GM13976 (cell line): ENCODE data around the gene HTR1D.

Experiments used
- DNase-seq: peaks from one replicate; pipeline ENCODE4 v3.0.0; 2012; ENCODE audit warnings: low spot score
- CTCF ChIP-seq: IDR thresholded peaks from 2 replicates; pipeline ENCODE4 v1.5.1; 2012; ENCODE audit warnings: borderline replicate concordance, mild to moderate bottlenecking; ENCODE audit not compliant: insufficient read depth; ENCODE audit errors: extremely low read depth, missing control alignments, control extremely low read depth
- in situ Hi-C: fragments of 300-500 bp; cut with MboI; formaldehyde crosslinking; loops from one replicate; pipeline ENCODE4 v1.12.0; 2022; ENCODE audit warnings: low sequenced_read_pairs, mixed read lengths, inconsistent platforms; ENCODE audit not compliant: unreplicated experiment

Gene HTR1D

GRCh38 chr1:23159963-23160877, 57.1 kb downstream of the HTR1D start:
- in situ Hi-C loops, result no loop called here
- TF ChIP-seq CTCF, result no peak
- DNase-seq, result no peak

- no peak for TF ChIP-seq CTCF
- in situ Hi-C loops, result no loop called here
- DNase-seq, result no peak
These were observed 60.4 kb downstream of the HTR1D start for GRCh38 chr1:23156940-23157339.

GRCh38 chr1:23152966-23153684, 64.2 kb downstream of the HTR1D start:
- no peak for DNase-seq
- in situ Hi-C loops, result no loop called here
- no peak for TF ChIP-seq CTCF

GRCh38 chr1:23150742-23151141, 66.6 kb downstream of the HTR1D start:
- in situ Hi-C loops, result no loop called here
- no peak for DNase-seq
- no peak for TF ChIP-seq CTCF

GRCh38 chr1:23150125-23150524, 67.2 kb downstream of the HTR1D start:
- DNase-seq, result no peak
- in situ Hi-C loops, result no loop called here
- TF ChIP-seq CTCF, result no peak

- no peak for TF ChIP-seq CTCF
- DNase-seq, result no peak
- in situ Hi-C loops, result no loop called here
These were observed 68.2 kb downstream of the HTR1D start for GRCh38 chr1:23149114-23149513.
